NCI-H526 (cell line): ENCODE data around the gene SNN.
A peak's percentile ranks its signal among the peaks of the same experiment; 100 is the strongest.

ENCODE experiments used
- DNase-seq, 2 experiments: peaks; one replicate each; lab custom pipeline; 2025; lab: John Stamatoyannopoulos, UW

The SNN gene

GRCh38 chr16:11635113-11635652 lies 33.1 kb upstream of the SNN start:
- DNase-seq: no peak

GRCh38 chr16:11635679-11636171 lies 32.5 kb upstream of the SNN start:
- DNase-seq: no peak

- peak; percentile 95 for DNase-seq
Observed at GRCh38 chr16:11636172-11636721, 32.0 kb upstream of the SNN start.

GRCh38 chr16:11637320-11637719 lies 30.9 kb upstream of the SNN start:
- no peak for DNase-seq

- DNase-seq: no peak
Observed at GRCh38 chr16:11638140-11638539, 30.1 kb upstream of the SNN start.

- no peak for DNase-seq
Observed at GRCh38 chr16:11639008-11639562, 29.2 kb upstream of the SNN start.

GRCh38 chr16:11639925-11640899 lies 28.0 kb upstream of the SNN start:
- no peak for DNase-seq

GRCh38 chr16:11640987-11641817 lies 27.1 kb upstream of the SNN start:
- DNase-seq: peak; percentile 39 to 87

GRCh38 chr16:11642765-11643116 lies 25.5 kb upstream of the SNN start:
- DNase-seq: no peak

- DNase-seq: no peak
Observed at GRCh38 chr16:11649276-11649675, 19.0 kb upstream of the SNN start.

- DNase-seq: no peak
Observed at GRCh38 chr16:11650641-11651591, 17.3 kb upstream of the SNN start.

GRCh38 chr16:11651796-11652195 lies 16.5 kb upstream of the SNN start:
- no peak for DNase-seq

- no peak for DNase-seq
Observed at GRCh38 chr16:11655655-11656054, 12.6 kb upstream of the SNN start.

GRCh38 chr16:11657556-11657955 lies 10.7 kb upstream of the SNN start:
- DNase-seq: no peak

GRCh38 chr16:11658896-11659708 lies 9.2 kb upstream of the SNN start:
- DNase-seq: no peak

GRCh38 chr16:11660565-11660964 lies 7.7 kb upstream of the SNN start:
- DNase-seq: no peak

GRCh38 chr16:11662582-11662981 lies 5.7 kb upstream of the SNN start:
- no peak for DNase-seq

- DNase-seq: no peak
Observed at GRCh38 chr16:11665071-11665491, 3.2 kb upstream of the SNN start.

- no peak for DNase-seq
Observed at GRCh38 chr16:11666103-11667055, 1.9 kb upstream of the SNN start.
